Stimulated activated naive CD8-positive, alpha-beta T cell treated with anti-CD3 and anti-CD28 coated beads, Interleukin-15, amount 100 ng/mL, for 72 hours (primary cell): ENCODE results near the gene ZFC3H1.
A peak's percentile ranks its signal among the peaks of the same experiment; 100 is the strongest.

Source experiments
- ATAC-seq: fragments of 150-1000 bp; cut with Tn5 transposase; 2 replicates; pipeline ENCODE4 v1.10.0; 2021; ENCODE audit warnings: mild to moderate bottlenecking, moderate library complexity
- DNase-seq, 2 donors: peaks; one replicate each; pipeline ENCODE4 v3.0.0; 2021 to 2022
- H3K27ac Mint-ChIP-seq, 2 donors: one replicate each; pipeline ENCODE4 v1.8.0; 2022; ENCODE audit warnings: mild to moderate bottlenecking in 2 of 2, mixed read lengths in 2 of 2, moderate library complexity in 2 of 2
- H3K27me3 Mint-ChIP-seq: one replicate; pipeline ENCODE4 v1.8.0; 2022; ENCODE audit warnings: mixed read lengths
- H3K4me1 Mint-ChIP-seq: one replicate; pipeline ENCODE4 v1.8.0; 2022; ENCODE audit warnings: mild to moderate bottlenecking, mixed read lengths
- H3K4me3 Mint-ChIP-seq, 2 donors: one replicate each; pipeline ENCODE4 v1.8.0; 2022; ENCODE audit warnings: mild to moderate bottlenecking in 2 of 2, mixed read lengths in 2 of 2, moderate library complexity in 1 of 2
- H3K9me3 Mint-ChIP-seq, 2 donors: one replicate each; pipeline ENCODE4 v1.8.0; 2022; ENCODE audit warnings: mixed read lengths in 2 of 2

ZFC3H1 gene

GRCh38 chr12:71626098-71626497 is 37.5 kb downstream of the ZFC3H1 start:
- Mint-ChIP-seq H3K4me1 (peaks cover 16% of the 10 kb centered on the region), H3K27me3 (no peaks in the 10 kb centered on the region), H3K27ac (peak overlapping the region in 1 of 2 donors; percentile 46), H3K4me3 (peak overlapping the region in 1 of 2 donors; percentile 57), H3K9me3 (no peaks in the 10 kb centered on the region)
- DNase-seq (no peak), ATAC-seq (no peak)

GRCh38 chr12:71625476-71625875 is 38.2 kb downstream of the ZFC3H1 start:
- Mint-ChIP-seq H3K4me3 (no peak overlapping the region), H3K4me1 (peaks cover 16% of the 10 kb centered on the region), H3K27ac (no peak overlapping the region), H3K9me3 (no peaks in the 10 kb centered on the region), H3K27me3 (no peaks in the 10 kb centered on the region)
- ATAC-seq (no peak), DNase-seq (no peak)

GRCh38 chr12:71621938-71622337 is 41.7 kb downstream of the ZFC3H1 start:
- H3K27me3 Mint-ChIP-seq: no peaks in the 10 kb centered on the region
- peaks cover 16% of the 10 kb centered on the region for H3K4me1 Mint-ChIP-seq
- no peaks in the 10 kb centered on the region for H3K9me3 Mint-ChIP-seq
- H3K27ac Mint-ChIP-seq: peak overlapping the region in 1 of 2 donors; percentile 85
- no peak overlapping the region for H3K4me3 Mint-ChIP-seq
- ATAC-seq (no peak), DNase-seq (no peak)

- DNase-seq (no peak), ATAC-seq (no peak)
- no peak overlapping the region for H3K4me3 Mint-ChIP-seq
- no peaks in the 10 kb centered on the region for H3K9me3 Mint-ChIP-seq
- peaks cover 11% of the 10 kb centered on the region for H3K4me1 Mint-ChIP-seq
- no peaks in the 10 kb centered on the region for H3K27me3 Mint-ChIP-seq
- peak overlapping the region; percentile 59 to 95 for H3K27ac Mint-ChIP-seq
Measured at GRCh38 chr12:71610031-71610795, 53.4 kb downstream of the ZFC3H1 start.

- Mint-ChIP-seq H3K4me3 (no peak overlapping the region), H3K4me1 (peaks cover 11% of the 10 kb centered on the region), H3K27ac (no peak overlapping the region), H3K9me3 (no peaks in the 10 kb centered on the region), H3K27me3 (no peaks in the 10 kb centered on the region)
- DNase-seq (no peak), ATAC-seq (no peak)
Measured at GRCh38 chr12:71607494-71608330, 55.9 kb downstream of the ZFC3H1 start.

- Mint-ChIP-seq H3K4me1 (peaks cover 5% of the 10 kb centered on the region), H3K4me3 (no peak overlapping the region), H3K27ac (no peak overlapping the region), H3K27me3 (peaks cover 2% of the 10 kb centered on the region), H3K9me3 (peaks cover 0 to 5% of the 10 kb centered on the region in 2 donors)
- no peak for ATAC-seq
- no peak for DNase-seq
Measured at GRCh38 chr12:71605039-71605438, 58.6 kb downstream of the ZFC3H1 start.

- Mint-ChIP-seq H3K4me1 (no peaks in the 10 kb centered on the region), H3K27me3 (peaks cover 12% of the 10 kb centered on the region), H3K9me3 (peaks cover 5 to 16% of the 10 kb centered on the region in 2 donors), H3K27ac (peak overlapping the region in 1 of 2 donors; percentile 52), H3K4me3 (no peak overlapping the region)
- DNase-seq (no peak), ATAC-seq (peak; percentile 45)
Measured at GRCh38 chr12:71602761-71603577, 60.7 kb downstream of the ZFC3H1 start.

- DNase-seq (no peak), ATAC-seq (no peak)
- H3K27me3 Mint-ChIP-seq: peaks cover 12% of the 10 kb centered on the region
- no peaks in the 10 kb centered on the region for H3K4me1 Mint-ChIP-seq
- no peak overlapping the region for H3K27ac Mint-ChIP-seq
- H3K4me3 Mint-ChIP-seq: no peak overlapping the region
- H3K9me3 Mint-ChIP-seq: peaks cover 5 to 16% of the 10 kb centered on the region in 2 donors
Measured at GRCh38 chr12:71601546-71601945, 62.1 kb downstream of the ZFC3H1 start.

GRCh38 chr12:71599210-71599609 is 64.4 kb downstream of the ZFC3H1 start:
- DNase-seq: no peak
- peaks cover 5 to 16% of the 10 kb centered on the region in 2 donors for H3K9me3 Mint-ChIP-seq
- no peak for ATAC-seq
- no peak overlapping the region for H3K4me3 Mint-ChIP-seq
- H3K27me3 Mint-ChIP-seq: peaks cover 23% of the 10 kb centered on the region
- H3K4me1 Mint-ChIP-seq: no peaks in the 10 kb centered on the region
- H3K27ac Mint-ChIP-seq: no peak overlapping the region

GRCh38 chr12:71594214-71594948 is 69.3 kb downstream of the ZFC3H1 start:
- no peaks in the 10 kb centered on the region for H3K4me1 Mint-ChIP-seq
- ATAC-seq (no peak), DNase-seq (no peak)
- peaks cover under 1 to 5% of the 10 kb centered on the region in 2 donors for H3K9me3 Mint-ChIP-seq
- H3K27ac Mint-ChIP-seq: no peak overlapping the region
- H3K4me3 Mint-ChIP-seq: no peak overlapping the region
- H3K27me3 Mint-ChIP-seq: peaks cover 59% of the 10 kb centered on the region

GRCh38 chr12:71592841-71593240 is 70.8 kb downstream of the ZFC3H1 start:
- ATAC-seq: no peak
- H3K4me1 Mint-ChIP-seq: no peaks in the 10 kb centered on the region
- no peak overlapping the region for H3K27ac Mint-ChIP-seq
- H3K9me3 Mint-ChIP-seq: no peaks in the 10 kb centered on the region
- no peak overlapping the region for H3K4me3 Mint-ChIP-seq
- no peak for DNase-seq
- peaks cover 55% of the 10 kb centered on the region for H3K27me3 Mint-ChIP-seq

- no peak for ATAC-seq
- no peaks in the 10 kb centered on the region for H3K9me3 Mint-ChIP-seq
- no peak for DNase-seq
- H3K27ac Mint-ChIP-seq: no peak overlapping the region
- H3K4me3 Mint-ChIP-seq: no peak overlapping the region
- H3K4me1 Mint-ChIP-seq: no peaks in the 10 kb centered on the region
- H3K27me3 Mint-ChIP-seq: peaks cover 55% of the 10 kb centered on the region
Measured at GRCh38 chr12:71591601-71592000, 72.0 kb downstream of the ZFC3H1 start.

- no peaks in the 10 kb centered on the region for H3K9me3 Mint-ChIP-seq
- ATAC-seq (no peak), DNase-seq (no peak)
- H3K4me3 Mint-ChIP-seq: no peak overlapping the region
- H3K27me3 Mint-ChIP-seq: peaks cover 48% of the 10 kb centered on the region
- no peaks in the 10 kb centered on the region for H3K4me1 Mint-ChIP-seq
- no peak overlapping the region for H3K27ac Mint-ChIP-seq
Measured at GRCh38 chr12:71589478-71589881, 74.2 kb downstream of the ZFC3H1 start.

- H3K27me3 Mint-ChIP-seq: peaks cover 32% of the 10 kb centered on the region
- no peak overlapping the region for H3K4me3 Mint-ChIP-seq
- peaks cover 0 to 5% of the 10 kb centered on the region in 2 donors for H3K9me3 Mint-ChIP-seq
- no peak overlapping the region for H3K27ac Mint-ChIP-seq
- no peaks in the 10 kb centered on the region for H3K4me1 Mint-ChIP-seq
- DNase-seq (no peak), ATAC-seq (no peak)
Measured at GRCh38 chr12:71587012-71587411, 76.6 kb downstream of the ZFC3H1 start.

- H3K4me1 Mint-ChIP-seq: no peaks in the 10 kb centered on the region
- DNase-seq: no peak
- H3K9me3 Mint-ChIP-seq: peaks cover 0 to 5% of the 10 kb centered on the region in 2 donors
- no peak overlapping the region for H3K27ac Mint-ChIP-seq
- no peak overlapping the region for H3K4me3 Mint-ChIP-seq
- peaks cover 16% of the 10 kb centered on the region for H3K27me3 Mint-ChIP-seq
- no peak for ATAC-seq
Measured at GRCh38 chr12:71585218-71585617, 78.4 kb downstream of the ZFC3H1 start.
